Measurements from ENCODE around the gene TMEM127.

DNA sequence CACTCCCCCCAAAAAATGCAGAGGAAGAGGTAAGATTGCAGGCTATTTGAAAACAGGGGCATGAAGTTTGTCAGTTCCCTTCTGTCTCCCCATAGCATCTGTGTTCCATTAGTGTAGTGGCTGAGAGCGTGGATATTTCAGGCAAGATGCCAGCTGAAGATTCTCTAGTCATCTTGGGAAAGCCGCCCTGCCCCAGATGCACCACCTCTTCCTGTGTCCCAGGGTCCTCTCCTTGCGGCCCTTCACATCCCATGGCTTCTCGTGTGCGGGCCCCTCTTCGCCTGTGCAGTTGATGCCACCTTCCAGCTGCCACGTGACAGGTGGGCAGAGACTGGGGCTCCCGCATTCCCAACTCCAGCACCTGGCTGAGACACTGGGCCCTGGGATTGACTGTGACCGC, 16.1 kb downstream of the TMEM127 start:
- TF ChIP-seq, protein P1, sequence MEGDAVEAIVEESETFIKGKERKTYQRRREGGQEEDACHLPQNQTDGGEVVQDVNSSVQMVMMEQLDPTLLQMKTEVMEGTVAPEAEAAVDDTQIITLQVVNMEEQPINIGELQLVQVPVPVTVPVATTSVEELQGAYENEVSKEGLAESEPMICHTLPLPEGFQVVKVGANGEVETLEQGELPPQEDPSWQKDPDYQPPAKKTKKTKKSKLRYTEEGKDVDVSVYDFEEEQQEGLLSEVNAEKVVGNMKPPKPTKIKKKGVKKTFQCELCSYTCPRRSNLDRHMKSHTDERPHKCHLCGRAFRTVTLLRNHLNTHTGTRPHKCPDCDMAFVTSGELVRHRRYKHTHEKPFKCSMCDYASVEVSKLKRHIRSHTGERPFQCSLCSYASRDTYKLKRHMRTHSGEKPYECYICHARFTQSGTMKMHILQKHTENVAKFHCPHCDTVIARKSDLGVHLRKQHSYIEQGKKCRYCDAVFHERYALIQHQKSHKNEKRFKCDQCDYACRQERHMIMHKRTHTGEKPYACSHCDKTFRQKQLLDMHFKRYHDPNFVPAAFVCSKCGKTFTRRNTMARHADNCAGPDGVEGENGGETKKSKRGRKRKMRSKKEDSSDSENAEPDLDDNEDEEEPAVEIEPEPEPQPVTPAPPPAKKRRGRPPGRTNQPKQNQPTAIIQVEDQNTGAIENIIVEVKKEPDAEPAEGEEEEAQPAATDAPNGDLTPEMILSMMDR (IDR thresholded peaks at IDR 0.05), result no peak
- TF ChIP-seq POLR2A (IDR thresholded peaks at IDR 0.05), result no peak
